Measurements from ENCODE around the gene DAP3. TPM values are rescaled to one million over a fixed set of nuclear protein-coding genes. Genes with fewer than 3 reads are reported as not detected.

DAP3 gene
- total and polyA plus RNA-seq, 2 of the 8 experiments (the other 6 are each of a cell fraction or from before 2014, with no cell fraction given), result 66.3 to 87.1 TPM

DNA sequence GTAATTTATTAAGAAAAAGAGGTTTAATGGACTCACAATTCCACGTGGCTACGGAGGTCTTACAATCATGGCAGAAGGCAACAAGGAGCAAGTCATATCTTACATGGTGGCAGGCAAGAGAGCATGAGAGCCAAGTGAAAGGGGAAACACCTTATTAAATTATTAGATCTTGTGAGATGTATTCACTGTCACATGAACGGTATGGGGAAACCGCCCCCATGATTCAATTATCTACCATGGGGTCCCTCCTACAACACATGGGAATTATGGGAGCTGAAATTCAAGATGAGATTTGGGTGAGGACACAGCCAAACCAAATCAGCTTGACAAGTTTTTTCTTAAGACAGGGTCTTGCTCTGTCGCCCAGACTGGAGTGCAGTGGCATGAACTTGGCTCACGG lies 14.3 kb downstream of the DAP3 start (continued):
- TF ChIP-seq, protein P1, sequence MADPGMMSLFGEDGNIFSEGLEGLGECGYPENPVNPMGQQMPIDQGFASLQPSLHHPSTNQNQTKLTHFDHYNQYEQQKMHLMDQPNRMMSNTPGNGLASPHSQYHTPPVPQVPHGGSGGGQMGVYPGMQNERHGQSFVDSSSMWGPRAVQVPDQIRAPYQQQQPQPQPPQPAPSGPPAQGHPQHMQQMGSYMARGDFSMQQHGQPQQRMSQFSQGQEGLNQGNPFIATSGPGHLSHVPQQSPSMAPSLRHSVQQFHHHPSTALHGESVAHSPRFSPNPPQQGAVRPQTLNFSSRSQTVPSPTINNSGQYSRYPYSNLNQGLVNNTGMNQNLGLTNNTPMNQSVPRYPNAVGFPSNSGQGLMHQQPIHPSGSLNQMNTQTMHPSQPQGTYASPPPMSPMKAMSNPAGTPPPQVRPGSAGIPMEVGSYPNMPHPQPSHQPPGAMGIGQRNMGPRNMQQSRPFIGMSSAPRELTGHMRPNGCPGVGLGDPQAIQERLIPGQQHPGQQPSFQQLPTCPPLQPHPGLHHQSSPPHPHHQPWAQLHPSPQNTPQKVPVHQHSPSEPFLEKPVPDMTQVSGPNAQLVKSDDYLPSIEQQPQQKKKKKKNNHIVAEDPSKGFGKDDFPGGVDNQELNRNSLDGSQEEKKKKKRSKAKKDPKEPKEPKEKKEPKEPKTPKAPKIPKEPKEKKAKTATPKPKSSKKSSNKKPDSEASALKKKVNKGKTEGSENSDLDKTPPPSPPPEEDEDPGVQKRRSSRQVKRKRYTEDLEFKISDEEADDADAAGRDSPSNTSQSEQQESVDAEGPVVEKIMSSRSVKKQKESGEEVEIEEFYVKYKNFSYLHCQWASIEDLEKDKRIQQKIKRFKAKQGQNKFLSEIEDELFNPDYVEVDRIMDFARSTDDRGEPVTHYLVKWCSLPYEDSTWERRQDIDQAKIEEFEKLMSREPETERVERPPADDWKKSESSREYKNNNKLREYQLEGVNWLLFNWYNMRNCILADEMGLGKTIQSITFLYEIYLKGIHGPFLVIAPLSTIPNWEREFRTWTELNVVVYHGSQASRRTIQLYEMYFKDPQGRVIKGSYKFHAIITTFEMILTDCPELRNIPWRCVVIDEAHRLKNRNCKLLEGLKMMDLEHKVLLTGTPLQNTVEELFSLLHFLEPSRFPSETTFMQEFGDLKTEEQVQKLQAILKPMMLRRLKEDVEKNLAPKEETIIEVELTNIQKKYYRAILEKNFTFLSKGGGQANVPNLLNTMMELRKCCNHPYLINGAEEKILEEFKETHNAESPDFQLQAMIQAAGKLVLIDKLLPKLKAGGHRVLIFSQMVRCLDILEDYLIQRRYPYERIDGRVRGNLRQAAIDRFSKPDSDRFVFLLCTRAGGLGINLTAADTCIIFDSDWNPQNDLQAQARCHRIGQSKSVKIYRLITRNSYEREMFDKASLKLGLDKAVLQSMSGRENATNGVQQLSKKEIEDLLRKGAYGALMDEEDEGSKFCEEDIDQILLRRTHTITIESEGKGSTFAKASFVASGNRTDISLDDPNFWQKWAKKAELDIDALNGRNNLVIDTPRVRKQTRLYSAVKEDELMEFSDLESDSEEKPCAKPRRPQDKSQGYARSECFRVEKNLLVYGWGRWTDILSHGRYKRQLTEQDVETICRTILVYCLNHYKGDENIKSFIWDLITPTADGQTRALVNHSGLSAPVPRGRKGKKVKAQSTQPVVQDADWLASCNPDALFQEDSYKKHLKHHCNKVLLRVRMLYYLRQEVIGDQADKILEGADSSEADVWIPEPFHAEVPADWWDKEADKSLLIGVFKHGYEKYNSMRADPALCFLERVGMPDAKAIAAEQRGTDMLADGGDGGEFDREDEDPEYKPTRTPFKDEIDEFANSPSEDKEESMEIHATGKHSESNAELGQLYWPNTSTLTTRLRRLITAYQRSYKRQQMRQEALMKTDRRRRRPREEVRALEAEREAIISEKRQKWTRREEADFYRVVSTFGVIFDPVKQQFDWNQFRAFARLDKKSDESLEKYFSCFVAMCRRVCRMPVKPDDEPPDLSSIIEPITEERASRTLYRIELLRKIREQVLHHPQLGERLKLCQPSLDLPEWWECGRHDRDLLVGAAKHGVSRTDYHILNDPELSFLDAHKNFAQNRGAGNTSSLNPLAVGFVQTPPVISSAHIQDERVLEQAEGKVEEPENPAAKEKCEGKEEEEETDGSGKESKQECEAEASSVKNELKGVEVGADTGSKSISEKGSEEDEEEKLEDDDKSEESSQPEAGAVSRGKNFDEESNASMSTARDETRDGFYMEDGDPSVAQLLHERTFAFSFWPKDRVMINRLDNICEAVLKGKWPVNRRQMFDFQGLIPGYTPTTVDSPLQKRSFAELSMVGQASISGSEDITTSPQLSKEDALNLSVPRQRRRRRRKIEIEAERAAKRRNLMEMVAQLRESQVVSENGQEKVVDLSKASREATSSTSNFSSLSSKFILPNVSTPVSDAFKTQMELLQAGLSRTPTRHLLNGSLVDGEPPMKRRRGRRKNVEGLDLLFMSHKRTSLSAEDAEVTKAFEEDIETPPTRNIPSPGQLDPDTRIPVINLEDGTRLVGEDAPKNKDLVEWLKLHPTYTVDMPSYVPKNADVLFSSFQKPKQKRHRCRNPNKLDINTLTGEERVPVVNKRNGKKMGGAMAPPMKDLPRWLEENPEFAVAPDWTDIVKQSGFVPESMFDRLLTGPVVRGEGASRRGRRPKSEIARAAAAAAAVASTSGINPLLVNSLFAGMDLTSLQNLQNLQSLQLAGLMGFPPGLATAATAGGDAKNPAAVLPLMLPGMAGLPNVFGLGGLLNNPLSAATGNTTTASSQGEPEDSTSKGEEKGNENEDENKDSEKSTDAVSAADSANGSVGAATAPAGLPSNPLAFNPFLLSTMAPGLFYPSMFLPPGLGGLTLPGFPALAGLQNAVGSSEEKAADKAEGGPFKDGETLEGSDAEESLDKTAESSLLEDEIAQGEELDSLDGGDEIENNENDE (IDR thresholded peaks at IDR 0.05; ENCODE audit: insufficient replicate concordance, low read length), result no peak
- TF ChIP-seq CBX8 (IDR thresholded peaks at IDR 0.05; ENCODE audit: borderline replicate concordance, low read depth, low read length), result no peak
- no peak for TF ChIP-seq RBBP5 (IDR thresholded peaks at IDR 0.05; ENCODE audit: borderline replicate concordance, low read depth, low read length)
- no peak for TF ChIP-seq SP4 (IDR thresholded peaks at IDR 0.05; ENCODE audit: low read length)
- TF ChIP-seq, protein P2, sequence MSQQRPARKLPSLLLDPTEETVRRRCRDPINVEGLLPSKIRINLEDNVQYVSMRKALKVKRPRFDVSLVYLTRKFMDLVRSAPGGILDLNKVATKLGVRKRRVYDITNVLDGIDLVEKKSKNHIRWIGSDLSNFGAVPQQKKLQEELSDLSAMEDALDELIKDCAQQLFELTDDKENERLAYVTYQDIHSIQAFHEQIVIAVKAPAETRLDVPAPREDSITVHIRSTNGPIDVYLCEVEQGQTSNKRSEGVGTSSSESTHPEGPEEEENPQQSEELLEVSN (IDR thresholded peaks at IDR 0.05), result no peak
- no peak for TF ChIP-seq TEAD4 (IDR thresholded peaks at IDR 0.05; ENCODE audit: low read depth, low read length)
- no peak for TF ChIP-seq YY1 (IDR thresholded peaks at IDR 0.05; ENCODE audit: low read depth, low read length)
- no peak for TF ChIP-seq RFX5 (IDR thresholded peaks at IDR 0.05; ENCODE audit: borderline replicate concordance, low read depth, low read length)
